Muscle layer of colon (tissue), 2 donors: ENCODE measurements around the gene SUSD2.
A peak's percentile ranks its signal among the peaks of the same experiment; 100 is the strongest.
"Not testable (repeated sequence)": the region's sequence is repeated elsewhere in the genome, so short reads cannot be mapped to it uniquely, and the experiment has no call there.

Experiments
- H3K27ac ChIP-seq: one replicate; pipeline ENCODE4 v1.7.0; 2013; ENCODE audit warnings: low read depth, mild to moderate bottlenecking, low read length, moderate library complexity
- H3K27me3 ChIP-seq, 2 donors: one replicate each; pipeline ENCODE4 v1.7.0; 2013; ENCODE audit warnings: low read length in 2 of 2, mild to moderate bottlenecking in 2 of 2; ENCODE audit not compliant: insufficient read depth in 2 of 2, control insufficient read depth in 1 of 2
- H3K36me3 ChIP-seq: one replicate; pipeline ENCODE4 v1.7.0; 2013; ENCODE audit warnings: mild to moderate bottlenecking, low read length; ENCODE audit not compliant: insufficient read depth
- H3K4me1 ChIP-seq: one replicate; pipeline ENCODE4 v1.7.0; 2013; ENCODE audit warnings: mild to moderate bottlenecking, low read length; ENCODE audit not compliant: insufficient read depth
- H3K4me3 ChIP-seq, 2 donors: one replicate each; pipeline ENCODE4 v1.7.0; 2013; ENCODE audit warnings: low read length in 2 of 2, low read depth in 1 of 2, mild to moderate bottlenecking in 1 of 2, moderate library complexity in 1 of 2
- H3K9ac ChIP-seq: one replicate; pipeline ENCODE4 v1.7.0; 2013; ENCODE audit warnings: low read length
- H3K9me3 ChIP-seq: one replicate; pipeline ENCODE4 v1.7.0; 2013; ENCODE audit warnings: mild to moderate bottlenecking, low read length
- donor health status: abdominal sarcoma.
- donor health status: Adenocarcinoma of cecum.

The SUSD2 gene

DNA sequence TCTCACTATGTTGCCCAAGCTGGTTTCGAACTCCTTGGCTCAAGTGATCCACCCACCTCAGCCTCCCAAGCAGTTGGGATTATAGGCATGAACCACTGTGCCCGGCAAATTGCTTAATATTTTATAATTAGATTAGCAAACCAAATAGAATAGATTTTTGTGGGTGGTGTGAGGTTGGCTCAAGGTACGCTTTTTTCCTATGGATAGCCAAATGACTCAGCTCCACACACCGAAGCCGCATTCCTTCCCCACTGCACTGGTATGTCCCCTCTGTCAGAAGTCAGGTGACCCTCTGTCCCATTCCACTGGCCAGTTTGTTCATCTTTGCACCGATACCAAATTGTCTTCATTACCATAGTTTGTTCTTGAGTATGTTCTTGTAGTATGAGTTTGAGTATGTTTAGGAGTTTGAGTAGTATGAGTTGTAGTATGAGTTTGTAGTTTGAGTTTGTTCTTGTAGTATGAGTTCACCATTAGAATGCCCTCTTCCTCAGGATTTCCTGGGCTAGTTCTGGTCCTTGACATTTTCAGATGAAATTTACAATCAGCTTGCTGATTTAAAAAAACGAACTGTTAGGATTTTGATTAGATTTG, 19.4 kb downstream of the SUSD2 start:
- Histone ChIP-seq H3K4me1 (no peaks in the 10 kb centered on the region), H3K27me3 (no peaks in the 10 kb centered on the region), H3K9ac (no peak overlapping the region), H3K4me3 (no peak overlapping the region), H3K27ac (no peak overlapping the region), H3K36me3 (no peaks in the 10 kb centered on the region), H3K9me3 (peaks cover 5% of the 10 kb centered on the region)

DNA sequence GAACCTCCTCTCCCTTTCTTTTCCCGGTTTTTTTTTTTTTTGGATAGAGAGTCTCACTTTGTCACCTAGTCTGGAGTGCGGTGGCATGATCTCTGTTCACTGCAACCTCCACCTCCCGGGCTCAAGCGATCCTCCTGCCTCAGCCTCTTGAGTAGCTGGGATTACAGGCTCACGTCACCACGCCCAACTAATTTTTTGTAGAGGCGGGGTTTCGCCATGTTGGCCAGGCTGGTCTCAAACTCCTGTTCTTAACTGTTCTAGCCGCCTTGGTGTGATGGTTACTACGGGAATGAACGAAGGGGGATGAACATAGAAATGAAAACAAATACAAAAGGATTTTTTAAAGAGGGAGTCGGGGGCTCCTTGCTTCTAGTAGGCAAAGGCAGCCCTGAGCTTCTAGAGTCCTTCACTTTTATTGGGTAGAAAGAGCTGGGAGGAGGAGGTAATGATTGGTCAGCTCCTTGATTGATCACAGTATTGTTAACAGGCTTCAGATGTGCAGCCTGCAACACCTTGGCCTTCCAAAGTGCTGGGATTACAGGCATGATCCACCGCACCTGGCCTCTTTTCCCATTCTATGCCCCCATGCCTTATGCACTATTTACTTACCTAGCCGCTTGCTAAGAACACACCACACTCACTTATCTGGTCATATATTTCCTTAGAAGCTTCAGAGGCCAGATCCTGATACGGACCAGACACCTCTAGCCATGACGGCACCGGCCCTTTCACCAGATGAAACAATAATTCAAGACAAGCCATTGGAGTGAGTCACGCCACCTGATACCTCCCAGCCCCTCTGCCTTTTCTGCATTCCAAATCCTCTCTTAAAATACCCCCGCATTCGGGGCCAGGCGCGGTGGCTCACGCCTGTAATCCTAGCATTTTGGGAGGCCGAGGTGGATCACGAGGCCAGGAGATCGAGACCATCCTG, 20.7 kb downstream of the SUSD2 start:
- H3K4me3 ChIP-seq, result no peak overlapping the region
- no peaks in the 10 kb centered on the region for H3K36me3 ChIP-seq
- no peak overlapping the region for H3K27ac ChIP-seq
- H3K27me3 ChIP-seq, result no peaks in the 10 kb centered on the region
- no peaks in the 10 kb centered on the region for H3K4me1 ChIP-seq
- no peak overlapping the region for H3K9ac ChIP-seq
- H3K9me3 ChIP-seq, result peaks cover 5% of the 10 kb centered on the region

DNA sequence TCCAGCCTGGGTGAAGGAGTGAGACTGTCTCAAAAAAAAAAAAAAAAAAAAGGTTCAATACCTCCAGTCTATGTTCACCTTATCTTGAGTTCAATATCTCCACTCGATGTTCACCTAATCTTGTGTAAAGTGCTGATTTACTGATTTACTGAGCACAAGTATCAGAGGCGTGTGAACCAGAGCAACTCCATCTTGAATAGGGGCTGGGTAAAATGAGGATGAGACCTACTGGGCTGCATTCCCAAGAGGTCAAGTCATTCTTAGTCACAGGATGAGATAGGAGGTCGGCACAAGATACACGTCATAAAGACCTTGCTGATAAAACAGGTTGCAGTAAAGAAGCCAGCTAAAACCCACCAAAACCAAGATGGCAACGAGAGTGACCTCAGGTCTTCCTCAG, 22.6 kb downstream of the SUSD2 start:
- not testable (repeated sequence) for H3K4me3 ChIP-seq, H3K9ac ChIP-seq, H3K27me3 ChIP-seq, H3K27ac ChIP-seq, H3K36me3 ChIP-seq, H3K9me3 ChIP-seq, H3K4me1 ChIP-seq

DNA sequence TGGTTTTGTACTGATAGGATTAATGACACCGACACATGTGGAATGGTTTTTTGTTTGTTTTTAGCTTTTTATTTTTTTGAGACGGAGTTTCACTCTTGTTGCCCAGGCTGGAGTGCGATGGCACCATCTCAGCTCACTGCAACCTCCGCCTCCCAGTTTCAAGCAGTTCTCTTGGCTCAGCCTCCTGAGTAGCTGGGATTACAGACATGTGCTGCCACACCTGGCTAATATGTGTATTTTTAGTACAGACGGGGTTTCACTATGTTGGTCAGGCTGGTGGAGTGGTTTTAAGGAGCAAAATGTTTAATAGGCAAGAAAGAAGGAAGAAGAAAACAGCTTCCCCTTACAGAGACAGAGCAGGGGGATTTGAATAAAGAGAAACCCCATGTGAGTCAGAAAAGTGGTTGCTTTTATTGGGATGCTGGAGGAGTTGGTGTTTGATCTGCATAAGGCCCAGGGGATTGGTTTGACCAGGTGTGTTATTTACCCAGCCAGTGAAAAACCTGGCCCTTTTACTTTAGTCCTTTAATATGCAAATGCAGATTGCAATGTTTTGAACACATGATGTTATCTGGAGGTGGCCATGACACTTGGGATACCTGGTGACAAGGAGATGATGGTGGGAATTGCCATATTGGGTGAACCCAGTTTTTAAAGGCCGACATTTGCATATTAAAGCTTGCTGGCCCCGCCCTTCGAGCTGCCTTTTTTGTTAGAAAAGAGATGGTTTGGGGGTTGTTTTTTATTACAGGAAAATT, 24.3 kb downstream of the SUSD2 start:
- H3K27ac ChIP-seq, result no peak overlapping the region
- H3K27me3 ChIP-seq, result no peaks in the 10 kb centered on the region
- no peaks in the 10 kb centered on the region for H3K4me1 ChIP-seq
- H3K9me3 ChIP-seq, result peaks cover 5% of the 10 kb centered on the region
- H3K4me3 ChIP-seq, result no peak overlapping the region
- H3K9ac ChIP-seq, result no peak overlapping the region
- H3K36me3 ChIP-seq, result no peaks in the 10 kb centered on the region

DNA sequence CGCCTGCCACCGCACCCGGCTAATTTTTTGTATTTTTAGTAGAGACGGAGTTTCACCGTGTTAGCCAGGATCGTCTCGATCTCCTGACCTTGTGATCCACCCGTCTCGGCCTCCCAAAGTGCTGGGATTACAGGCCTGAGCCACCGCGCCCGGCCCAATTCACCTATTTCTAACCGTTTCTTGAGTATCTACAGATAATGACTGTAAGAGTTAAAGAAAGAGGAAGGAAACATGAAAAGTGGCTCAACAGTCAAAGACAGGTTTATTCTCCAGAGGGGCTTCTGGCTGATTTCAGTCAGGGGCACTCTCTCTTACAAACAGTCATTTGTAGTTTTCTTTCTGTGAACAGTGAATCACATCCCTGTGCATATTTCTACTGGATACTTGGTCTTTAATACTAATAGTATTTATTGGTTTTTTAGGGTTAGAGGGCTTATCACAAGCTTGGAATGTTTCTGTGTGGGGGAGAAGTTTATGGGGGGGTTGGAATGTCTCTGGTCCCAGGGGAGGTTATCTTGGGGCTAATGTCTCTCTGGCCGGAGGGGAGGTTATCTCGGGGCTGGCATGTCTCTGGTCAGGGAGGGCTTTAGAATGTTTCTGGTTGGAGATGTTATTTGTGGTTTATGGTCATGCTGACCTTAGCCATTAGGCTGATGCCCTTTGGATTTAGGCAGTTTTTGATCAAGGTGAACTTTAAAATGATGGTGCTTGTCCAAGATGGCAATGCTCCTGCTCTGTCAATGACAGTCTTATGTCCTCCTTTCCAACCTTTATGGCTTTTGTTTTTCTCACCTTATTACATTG, 25.4 kb downstream of the SUSD2 start:
- not testable (repeated sequence) for H3K36me3 ChIP-seq, H3K4me1 ChIP-seq, H3K27me3 ChIP-seq, H3K4me3 ChIP-seq, H3K9me3 ChIP-seq, H3K9ac ChIP-seq, H3K27ac ChIP-seq

DNA sequence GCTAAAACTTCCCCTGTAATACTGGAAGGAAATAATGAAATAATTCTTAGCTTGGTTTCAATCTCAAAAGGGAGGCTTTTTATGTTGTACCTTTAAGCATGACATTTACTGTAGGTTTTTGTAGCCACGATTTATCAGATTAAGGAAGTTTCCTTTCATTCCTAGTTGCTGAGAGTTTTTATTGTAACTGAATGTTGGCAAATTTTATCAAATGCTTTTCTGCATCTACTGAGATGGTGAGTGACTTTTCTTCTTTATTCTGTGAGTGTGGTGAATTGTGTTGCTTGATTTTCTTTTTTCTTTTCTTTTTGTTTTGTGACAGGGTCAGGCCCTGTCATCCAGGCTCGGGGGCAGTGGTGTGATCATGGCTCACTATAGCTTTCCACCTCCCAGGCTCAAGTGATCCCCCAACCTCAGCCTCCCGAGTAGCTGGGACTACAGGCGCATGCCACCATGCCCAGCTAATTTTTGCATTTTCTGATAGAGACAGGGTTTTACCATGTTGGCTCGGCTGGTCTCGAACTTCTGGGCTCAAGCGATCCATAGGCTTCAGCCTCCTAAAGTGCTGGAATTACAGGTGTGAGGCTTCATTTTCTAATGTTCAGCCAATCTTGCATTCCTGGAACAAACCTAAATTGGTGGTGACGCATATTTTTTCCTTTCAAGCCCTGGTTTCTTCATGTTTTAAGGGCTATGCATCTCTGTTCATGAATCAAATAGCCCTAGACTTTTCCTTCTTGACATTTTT, 26.2 kb downstream of the SUSD2 start:
- Histone ChIP-seq H3K36me3 (no peaks in the 10 kb centered on the region), H3K27me3 (no peaks in the 10 kb centered on the region), H3K27ac (peak overlapping the region; percentile 32), H3K4me1 (no peaks in the 10 kb centered on the region), H3K4me3 (no peak overlapping the region), H3K9me3 (peaks cover 5% of the 10 kb centered on the region), H3K9ac (no peak overlapping the region)

DNA sequence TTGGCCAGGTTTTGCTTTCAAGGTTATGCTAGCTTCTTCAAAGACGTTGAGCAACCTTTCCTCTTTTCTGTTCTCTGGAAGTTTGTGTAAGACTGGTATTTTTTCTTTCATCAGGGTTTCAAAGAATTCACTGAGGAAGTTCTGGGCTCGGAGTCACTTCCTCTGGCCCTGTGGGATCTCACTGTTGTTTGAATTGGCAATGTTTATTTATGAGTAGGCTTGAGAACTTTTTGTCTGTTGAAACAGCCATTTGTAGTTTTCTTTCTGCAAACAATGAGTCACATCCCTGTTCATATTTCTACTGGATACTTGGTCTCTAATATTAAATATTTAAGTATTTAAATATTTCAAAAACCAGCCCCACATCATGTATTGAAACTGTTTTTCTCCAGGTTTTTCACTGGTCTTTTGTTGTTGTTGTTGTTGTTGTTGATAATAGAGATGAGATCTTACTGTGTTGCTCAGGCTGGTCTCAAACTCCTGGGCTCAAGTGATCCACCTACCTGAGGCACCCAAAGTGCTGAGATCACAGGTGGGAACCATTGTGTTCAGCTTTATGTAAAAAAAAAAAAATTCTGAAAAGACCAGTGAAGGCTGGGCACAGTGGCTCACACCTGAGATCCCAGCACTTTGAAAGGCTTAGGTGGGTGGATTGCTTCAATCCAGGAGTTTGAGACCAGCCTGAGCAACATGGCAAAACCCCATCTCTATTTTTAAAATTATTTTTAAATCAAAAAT, 26.9 kb downstream of the SUSD2 start:
- H3K27me3 ChIP-seq, result no peaks in the 10 kb centered on the region
- H3K9me3 ChIP-seq, result peaks cover 5% of the 10 kb centered on the region
- H3K4me1 ChIP-seq, result no peaks in the 10 kb centered on the region
- no peak overlapping the region for H3K9ac ChIP-seq
- no peak overlapping the region for H3K4me3 ChIP-seq
- no peaks in the 10 kb centered on the region for H3K36me3 ChIP-seq
- peak overlapping the region; percentile 32 for H3K27ac ChIP-seq

DNA sequence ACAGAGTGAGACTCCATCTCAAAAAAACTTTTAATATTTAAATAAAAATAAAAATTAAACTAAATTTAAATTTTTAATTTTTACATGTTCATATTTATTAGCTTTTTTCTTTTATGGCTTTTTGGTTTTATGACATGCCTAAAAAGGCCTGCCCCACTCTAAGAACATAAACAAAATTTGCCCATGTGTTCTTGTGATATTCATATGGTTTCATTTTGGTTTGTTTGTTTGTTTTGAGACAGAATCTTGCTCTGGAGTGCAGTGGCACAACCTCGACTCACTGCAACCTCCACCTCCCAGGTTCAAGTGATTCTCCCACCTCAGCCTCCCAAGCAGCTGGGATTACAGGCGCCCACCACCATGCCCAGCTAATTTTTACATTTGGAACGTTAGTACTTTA, 27.7 kb downstream of the SUSD2 start:
- Histone ChIP-seq H3K36me3 (no peaks in the 10 kb centered on the region), H3K4me1 (no peaks in the 10 kb centered on the region), H3K9ac (no peak overlapping the region), H3K9me3 (peaks cover 5% of the 10 kb centered on the region), H3K4me3 (no peak overlapping the region), H3K27me3 (no peaks in the 10 kb centered on the region), H3K27ac (no peak overlapping the region)

DNA sequence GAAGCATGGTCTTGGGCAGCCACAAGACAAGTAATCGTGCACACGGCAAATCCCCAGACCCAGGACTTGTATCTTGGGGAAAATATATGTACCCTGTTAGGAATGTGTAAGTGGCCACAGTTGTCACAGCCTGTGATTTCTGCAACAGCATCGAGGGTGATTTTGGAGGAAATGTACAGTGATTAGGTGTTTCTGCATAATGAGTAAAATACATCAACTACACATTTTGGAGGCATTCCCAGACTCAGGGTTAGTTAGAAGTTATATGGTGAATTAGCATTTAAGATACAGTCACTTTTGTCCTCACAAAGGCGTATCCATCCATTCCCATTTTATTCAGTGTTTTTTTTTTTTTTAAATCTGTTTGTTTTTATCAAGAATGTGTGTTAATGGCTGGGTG, 28.4 kb downstream of the SUSD2 start:
- no peak overlapping the region for H3K9ac ChIP-seq
- no peaks in the 10 kb centered on the region for H3K27me3 ChIP-seq
- no peaks in the 10 kb centered on the region for H3K4me1 ChIP-seq
- no peak overlapping the region for H3K27ac ChIP-seq
- no peaks in the 10 kb centered on the region for H3K36me3 ChIP-seq
- peaks cover 5% of the 10 kb centered on the region for H3K9me3 ChIP-seq
- H3K4me3 ChIP-seq, result no peak overlapping the region

DNA sequence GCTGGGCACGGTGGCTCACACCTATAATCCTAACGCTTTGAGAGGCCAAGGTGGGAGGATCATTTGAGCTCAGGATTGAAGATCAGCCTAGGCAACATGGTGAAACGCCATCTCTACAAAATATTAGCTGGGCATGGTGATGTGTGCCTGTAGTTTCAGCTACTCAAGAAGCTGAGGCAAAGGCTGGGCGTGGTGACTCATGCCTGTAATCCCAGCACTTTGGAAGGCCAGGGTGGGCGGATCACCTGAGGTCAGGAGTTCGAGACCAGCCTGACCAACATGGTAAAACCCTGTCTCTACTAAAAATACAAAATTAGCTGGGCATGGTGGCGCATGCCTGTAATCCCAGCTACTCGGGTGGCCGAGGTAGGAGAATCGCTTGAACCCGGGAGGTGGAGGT, 29.1 kb downstream of the SUSD2 start:
- not testable (repeated sequence) for H3K4me3 ChIP-seq, H3K9ac ChIP-seq, H3K4me1 ChIP-seq, H3K27ac ChIP-seq, H3K27me3 ChIP-seq, H3K36me3 ChIP-seq, H3K9me3 ChIP-seq
